Lower leg skin (tissue), 3 donors: ENCODE data around the gene CELSR3.

Experiments used
- CTCF ChIP-seq, 3 donors: fragments of 450-650 bp; IDR thresholded peaks; one replicate each; pipeline ENCODE4 v1.5.1; 2016; ENCODE audit warnings: antibody characterized with exemption in 3 of 3, mild to moderate bottlenecking in 3 of 3, moderate library complexity in 2 of 3
- POLR2A ChIP-seq, 2 donors: fragments of 450-650 bp; IDR thresholded peaks; one replicate each; pipeline ENCODE4 v1.6.1; 2016 to 2017; ENCODE audit warnings: antibody characterized with exemption in 2 of 2, mild to moderate bottlenecking in 1 of 2, moderate library complexity in 1 of 2

GRCh38 chr3:48633256-48633655, 29.4 kb downstream of the CELSR3 start:
- TF ChIP-seq CTCF (IDR thresholded peaks at IDR 0.05) (no peak), POLR2A (IDR thresholded peaks at IDR 0.05) (no peak)
